CD4-positive, alpha-beta T cell treated with Interleukin-4 for 1 hour (primary cell): Measurements from ENCODE around the gene LRG1.
A peak's percentile ranks its signal among the peaks of the same experiment; 100 is the strongest.

ENCODE experiments used
- DNase-seq, 2 donors: peaks; one replicate each; pipeline ENCODE4 v3.0.0-alpha.2; 2020 to 2022

LRG1 gene

GRCh38 chr19:4524808-4525562 is 14.9 kb downstream of the LRG1 start:
- DNase-seq, result peak; percentile 56 to 63

- peak; percentile 14 to 34 for DNase-seq
Measured at GRCh38 chr19:4523306-4524110, 16.3 kb downstream of the LRG1 start.

DNA sequence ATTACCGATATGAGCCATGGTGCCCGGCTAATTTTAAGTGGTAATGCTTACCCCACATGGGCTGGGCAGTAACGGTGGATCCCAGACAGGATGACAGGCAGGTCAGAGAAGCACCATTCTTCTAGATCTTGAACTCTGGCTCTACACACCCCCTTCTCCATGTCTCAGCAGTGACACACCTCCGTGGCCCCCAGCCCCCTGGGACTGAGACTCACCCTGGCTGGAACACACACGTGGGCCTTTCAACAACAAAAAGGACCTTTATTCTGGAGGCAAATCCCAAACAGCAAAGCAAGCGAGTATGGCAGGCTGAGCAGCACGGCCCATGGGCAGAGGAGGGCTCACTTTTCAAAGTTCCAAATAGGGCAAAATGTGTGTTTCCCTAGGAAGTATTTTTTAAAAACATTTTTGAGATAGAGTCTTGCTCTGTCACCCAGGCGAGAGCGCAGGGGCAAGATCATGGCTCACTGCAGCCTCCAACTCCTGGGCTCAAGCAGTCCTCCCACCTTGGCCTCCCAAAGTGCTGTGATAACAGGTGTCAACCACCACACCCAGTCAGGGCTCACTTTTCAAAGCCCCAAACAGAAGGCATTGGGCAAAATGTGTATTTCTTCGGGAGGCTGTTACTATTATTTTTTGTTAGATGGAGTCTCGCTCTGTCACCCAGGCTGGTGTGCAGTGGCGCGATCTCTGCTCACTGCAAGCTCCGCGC is 17.4 kb downstream of the LRG1 start:
- DNase-seq, result no peak

- DNase-seq, result no peak
Measured at GRCh38 chr19:4521888-4522242, 18.0 kb downstream of the LRG1 start.

DNA sequence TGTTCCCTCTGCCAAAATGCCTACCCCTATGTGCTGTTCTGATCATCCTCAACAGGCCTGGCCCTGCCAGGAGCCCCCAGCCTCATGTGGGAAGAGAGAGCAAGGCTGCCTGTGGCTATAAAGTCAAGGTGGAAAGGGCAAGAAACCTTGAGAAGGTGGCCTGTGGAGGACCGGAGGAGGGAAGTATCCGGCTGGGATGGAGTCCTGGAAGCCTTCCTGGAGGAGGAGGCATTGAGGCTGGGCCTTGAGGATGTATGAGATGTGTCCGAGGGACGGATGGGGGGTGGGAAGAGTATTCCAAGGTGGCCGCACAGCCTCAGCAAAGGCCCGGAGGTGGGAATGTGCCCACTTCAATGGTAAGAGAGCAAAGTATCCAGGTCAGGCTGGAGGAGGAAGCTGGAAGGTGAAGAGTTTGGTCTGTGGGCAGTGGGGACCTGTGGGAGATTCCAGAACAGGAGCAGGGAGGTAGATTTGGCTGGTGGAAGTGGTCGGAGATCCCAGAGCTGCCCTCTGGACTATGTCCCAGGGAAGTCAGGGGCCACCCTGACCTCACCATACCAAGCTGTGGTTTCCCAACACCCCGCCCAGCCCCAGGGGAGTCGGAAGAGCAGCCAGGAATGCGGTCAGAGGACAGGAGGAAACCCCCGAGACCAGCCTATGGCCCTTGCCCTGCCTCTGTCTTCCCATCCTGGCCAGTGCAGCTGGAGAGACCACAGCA is 18.5 kb downstream of the LRG1 start:
- no peak for DNase-seq

DNA sequence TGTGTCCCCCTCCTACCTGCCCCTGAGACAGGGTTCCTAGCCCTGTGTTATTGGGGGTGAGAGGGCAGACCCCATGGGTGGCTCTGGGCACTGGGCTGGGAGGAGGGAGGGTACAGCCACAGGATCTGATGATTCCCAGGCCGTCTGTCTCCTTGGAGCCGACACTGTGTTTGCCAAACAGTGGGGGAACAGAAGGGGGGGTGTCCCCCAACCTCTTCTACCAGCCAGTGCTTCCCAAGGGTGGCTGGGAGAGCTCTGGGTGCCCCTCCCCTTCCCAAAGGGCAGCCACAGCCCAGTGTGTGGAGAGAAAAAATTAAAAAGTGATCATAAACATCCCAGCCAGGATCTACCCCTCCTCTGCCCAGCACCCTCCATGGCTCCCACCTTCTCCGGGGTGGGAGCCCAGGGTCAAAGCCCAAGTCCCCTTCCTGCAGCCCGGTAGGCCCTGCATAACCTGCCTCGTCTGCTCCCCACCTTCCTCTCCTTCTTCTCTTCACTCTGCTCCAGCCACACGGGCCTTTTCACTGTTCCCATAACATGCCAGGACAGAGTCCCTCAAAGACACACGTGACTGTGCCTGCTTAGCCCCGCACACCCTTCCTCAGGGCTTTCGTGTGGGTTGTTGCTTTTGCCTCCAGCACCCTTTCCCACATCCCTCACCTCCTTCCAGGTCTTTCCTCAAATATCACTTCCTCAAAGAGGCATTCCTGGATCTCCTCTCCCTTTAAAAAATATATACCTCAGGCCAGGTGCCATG is 20.1 kb downstream of the LRG1 start:
- DNase-seq, result no peak

- no peak for DNase-seq
Measured at GRCh38 chr19:4519172-4519496, 20.7 kb downstream of the LRG1 start.

GRCh38 chr19:4518345-4519171 is 21.3 kb downstream of the LRG1 start, which contains the start of gene PLIN4:
Gene PLIN4, minus strand, starts transcription at chr19:4518486. Its CDS starts 214 bp downstream, at chr19:4518272.
- DNase-seq, result no peak

DNA sequence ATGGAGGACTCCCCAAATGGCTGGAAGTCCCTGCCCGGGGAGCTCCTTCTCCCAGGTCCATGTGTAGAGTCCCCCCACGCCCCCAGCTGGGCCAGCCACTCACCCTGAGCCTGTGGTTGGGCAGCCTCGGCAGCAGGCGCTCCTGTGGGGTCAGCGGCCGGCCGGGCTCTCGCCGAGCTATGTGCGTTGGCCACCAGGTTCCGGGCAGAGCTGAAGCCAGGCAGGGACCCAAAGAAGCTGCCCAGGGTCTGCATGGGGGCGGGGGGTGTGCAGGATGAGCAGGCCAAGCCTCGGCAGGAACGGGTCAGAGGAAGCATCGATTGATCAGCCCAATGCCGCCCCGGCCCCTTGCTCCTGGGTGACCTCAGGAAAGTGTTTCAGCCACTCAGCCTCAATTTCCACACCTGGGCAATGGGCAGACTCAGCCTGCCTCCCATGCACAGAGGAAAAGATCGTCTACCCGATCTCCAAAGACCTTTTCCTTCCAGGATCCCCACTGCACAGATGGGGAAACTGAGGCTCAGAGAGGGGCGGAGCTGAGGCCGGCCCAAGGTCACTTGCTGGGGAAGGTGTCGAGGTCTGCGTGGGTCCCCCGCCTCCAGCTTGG is 22.3 kb downstream of the LRG1 start:
- no peak for DNase-seq

- DNase-seq, result no peak
Measured at GRCh38 chr19:4516939-4517300, 22.9 kb downstream of the LRG1 start.

- no peak for DNase-seq
Measured at GRCh38 chr19:4516199-4516938, 23.5 kb downstream of the LRG1 start.

- DNase-seq, result no peak
Measured at GRCh38 chr19:4515732-4516131, 24.1 kb downstream of the LRG1 start.

- no peak for DNase-seq
Measured at GRCh38 chr19:4513248-4513647, 26.6 kb downstream of the LRG1 start.

DNA sequence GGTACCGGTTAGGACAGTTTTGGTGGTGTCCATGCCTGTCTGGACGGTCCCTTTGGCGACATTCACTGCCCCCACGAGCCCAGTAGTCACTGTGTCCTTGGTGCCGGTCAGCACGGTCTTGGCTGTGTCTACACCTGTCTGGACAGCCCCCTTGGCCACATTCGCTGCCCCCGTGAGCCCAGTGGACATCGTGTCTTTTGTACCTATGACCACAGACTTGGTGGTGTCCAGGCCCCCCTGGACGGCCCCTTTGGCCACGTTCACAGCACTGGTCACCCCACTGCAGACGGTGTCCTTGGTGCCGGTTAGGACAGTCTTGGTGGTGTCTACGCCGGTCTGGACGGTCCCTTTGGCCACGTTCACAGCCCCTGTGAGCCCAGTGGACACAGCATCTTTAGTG is 27.8 kb downstream of the LRG1 start:
- DNase-seq, result no peak

DNA sequence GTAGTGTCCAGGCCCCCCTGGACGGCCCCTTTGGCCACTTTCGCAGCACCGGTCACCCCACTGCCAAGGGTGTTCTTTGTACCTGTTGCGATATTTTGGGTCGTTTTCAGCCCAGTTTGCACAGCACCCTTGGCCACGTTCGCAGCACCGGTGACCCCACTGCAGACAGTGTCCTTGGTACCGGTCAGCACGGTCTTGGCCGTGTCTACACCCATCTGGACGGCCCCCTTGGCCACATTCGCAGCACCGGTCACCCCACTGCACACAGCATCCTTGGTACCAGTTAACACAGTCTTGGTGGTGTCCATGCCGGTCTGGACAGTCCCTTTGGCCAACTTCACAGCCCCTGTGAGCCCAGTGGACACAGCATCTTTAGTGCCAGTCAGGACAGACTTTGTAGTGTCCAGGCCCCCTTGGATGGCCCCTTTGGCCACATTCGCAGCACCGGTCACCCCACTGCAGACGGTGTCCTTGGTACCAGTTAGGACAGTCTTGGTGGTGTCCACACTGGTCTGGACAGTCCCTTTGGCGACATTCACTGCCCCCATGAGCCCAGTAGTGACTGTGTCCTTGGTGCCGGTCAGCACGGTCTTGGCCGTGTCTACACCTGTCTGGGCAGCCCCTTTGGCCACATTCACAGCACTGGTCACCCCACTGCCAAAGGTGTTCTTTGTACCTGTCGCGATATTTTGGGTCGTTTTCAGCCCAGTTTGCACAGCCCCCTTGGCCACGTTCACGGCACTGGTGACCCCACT is 28.4 kb downstream of the LRG1 start:
- DNase-seq, result no peak

GRCh38 chr19:4510435-4511255 is 29.2 kb downstream of the LRG1 start:
- DNase-seq, result no peak

- DNase-seq, result no peak
Measured at GRCh38 chr19:4508698-4509097, 31.1 kb downstream of the LRG1 start.

DNA sequence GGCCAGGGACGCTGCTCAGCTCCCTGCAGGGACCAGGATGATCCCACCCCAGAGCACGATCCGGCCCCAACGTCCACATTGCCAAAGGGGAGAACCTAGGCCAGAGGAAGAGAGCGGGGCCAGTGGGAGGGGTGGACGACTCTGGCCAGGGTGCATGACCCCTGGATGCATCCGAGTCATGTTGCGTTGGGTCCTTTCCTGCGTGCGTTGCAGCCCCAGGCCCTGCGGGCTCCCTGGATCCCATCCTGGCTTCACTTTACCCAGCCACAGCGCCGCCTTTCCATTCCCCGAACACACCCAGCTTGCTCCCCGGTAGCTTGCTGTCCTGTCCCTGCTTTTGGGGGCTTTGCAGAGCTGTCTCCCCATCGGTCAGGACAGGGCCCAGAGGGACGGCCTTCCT is 32.0 kb downstream of the LRG1 start:
- DNase-seq, result no peak

DNA sequence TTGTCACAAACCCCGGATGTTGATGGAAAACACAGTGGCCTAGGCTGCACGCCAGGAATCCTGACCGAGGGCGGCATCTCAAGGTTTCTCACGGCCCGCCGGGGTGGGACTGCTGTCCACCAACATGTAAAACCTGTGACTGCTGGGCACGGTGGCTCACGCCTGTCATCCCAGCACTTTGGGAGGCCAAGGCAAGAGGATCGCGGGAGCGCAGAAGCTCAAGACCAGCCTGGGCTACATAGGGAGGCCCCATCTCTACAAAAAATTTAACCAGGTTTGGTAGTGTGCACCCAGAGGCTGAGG is 32.7 kb downstream of the LRG1 start:
- DNase-seq, result no peak
